GM12872 (cell line): ENCODE data around the gene TXNDC11.

Source experiments
- TF ChIP-seq, protein P1 (sequence below): IDR thresholded peaks from 3 replicates; pipeline ENCODE4 v1.5.1; 2011; ENCODE audit warnings: low read depth, mild to moderate bottlenecking, low read length, moderate library complexity; ENCODE audit not compliant: insufficient read depth

TXNDC11 gene

DNA sequence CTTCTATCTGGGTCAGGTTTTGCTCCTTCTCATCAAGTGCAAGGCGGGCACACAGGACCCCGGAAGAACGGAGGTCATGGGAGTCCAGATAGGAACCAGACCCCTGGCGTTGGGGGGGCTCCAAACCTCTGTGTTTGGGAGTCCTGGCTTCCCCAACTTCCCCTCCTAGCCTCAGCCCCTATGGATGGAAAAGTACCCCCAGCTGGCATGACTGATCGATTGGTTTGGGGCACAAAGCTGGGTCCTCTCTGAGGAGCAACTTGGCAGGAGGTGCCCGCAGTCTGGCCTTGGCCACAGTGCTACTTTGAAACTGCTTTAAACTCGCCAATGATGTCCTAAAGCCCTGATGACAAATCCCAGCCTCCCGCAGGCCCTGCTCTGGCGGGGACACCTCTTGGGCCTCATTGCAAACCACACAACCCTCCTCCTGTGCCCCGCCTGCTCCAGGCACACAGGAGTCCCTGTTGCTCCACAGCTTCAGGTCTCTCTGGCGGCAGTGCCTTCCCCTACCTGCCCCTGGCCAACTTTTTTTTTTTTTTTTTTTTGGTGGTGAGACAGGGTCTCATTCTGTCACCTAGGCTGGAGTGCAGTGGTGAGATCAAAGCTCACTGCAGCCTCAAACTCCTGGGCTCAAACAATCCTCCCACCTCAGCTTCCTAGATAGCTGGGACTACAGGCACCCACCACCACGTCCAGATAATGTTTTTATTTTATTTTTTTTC, 112.5 kb downstream of the TXNDC11 start:
- TF ChIP-seq, protein P1, sequence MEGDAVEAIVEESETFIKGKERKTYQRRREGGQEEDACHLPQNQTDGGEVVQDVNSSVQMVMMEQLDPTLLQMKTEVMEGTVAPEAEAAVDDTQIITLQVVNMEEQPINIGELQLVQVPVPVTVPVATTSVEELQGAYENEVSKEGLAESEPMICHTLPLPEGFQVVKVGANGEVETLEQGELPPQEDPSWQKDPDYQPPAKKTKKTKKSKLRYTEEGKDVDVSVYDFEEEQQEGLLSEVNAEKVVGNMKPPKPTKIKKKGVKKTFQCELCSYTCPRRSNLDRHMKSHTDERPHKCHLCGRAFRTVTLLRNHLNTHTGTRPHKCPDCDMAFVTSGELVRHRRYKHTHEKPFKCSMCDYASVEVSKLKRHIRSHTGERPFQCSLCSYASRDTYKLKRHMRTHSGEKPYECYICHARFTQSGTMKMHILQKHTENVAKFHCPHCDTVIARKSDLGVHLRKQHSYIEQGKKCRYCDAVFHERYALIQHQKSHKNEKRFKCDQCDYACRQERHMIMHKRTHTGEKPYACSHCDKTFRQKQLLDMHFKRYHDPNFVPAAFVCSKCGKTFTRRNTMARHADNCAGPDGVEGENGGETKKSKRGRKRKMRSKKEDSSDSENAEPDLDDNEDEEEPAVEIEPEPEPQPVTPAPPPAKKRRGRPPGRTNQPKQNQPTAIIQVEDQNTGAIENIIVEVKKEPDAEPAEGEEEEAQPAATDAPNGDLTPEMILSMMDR = no peak
